ENCODE results near the gene TWF1.

Gene TWF1

DNA sequence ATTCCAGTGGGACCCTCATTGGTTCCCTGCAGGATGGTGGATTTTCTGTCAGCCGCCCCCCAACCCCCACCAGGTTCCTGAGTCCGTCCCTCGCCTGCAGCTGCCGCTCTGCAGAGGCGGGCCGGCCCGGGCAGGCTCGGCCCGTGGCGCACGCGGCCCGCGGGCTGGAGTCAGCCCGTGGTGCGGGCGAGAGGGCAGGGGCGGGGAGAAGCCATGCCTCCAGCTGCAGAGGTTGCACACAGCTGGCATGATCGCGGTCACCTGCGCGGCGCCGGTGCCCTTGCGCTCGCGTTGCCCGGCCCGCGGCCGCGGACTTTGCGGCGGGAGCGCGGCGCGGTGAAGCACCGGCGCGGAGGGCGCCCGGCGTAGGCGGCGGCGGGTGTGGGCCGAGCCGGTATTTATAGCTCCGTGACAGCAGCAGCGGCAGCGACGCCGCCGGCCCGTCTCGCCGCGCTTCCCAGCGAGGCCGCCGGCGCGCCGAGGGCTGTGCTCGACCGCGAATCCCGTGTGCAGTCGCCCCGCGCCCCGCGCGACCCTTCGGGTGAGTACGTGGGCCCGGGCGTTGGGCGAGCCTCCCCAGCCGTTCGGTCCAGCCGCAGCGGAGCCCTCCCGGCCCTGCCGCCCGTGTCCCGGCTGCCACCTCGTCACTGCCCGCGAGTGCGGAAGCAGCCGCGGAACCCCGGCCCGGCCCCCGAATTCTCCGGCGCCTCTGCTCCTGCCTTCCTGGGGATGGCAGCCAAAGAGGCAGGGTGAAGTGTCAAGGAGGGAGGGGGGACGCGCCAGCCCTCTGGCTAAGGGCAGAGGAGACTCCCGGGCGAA is 29.7 kb upstream of the TWF1 start, which contains the start of gene TMEM117:
Gene TMEM117, plus strand, starts transcription at position 426 of the 819 bp plus-strand sequence.
- H3K4me1 ChIP-seq (ENCODE audit: low read length): peaks cover 10% of the 10 kb centered on the region
- peak within 1 kb of the TSS; percentile 91 for H2AFZ ChIP-seq (ENCODE audit: low read depth, low read length)
- TF ChIP-seq, protein P1, sequence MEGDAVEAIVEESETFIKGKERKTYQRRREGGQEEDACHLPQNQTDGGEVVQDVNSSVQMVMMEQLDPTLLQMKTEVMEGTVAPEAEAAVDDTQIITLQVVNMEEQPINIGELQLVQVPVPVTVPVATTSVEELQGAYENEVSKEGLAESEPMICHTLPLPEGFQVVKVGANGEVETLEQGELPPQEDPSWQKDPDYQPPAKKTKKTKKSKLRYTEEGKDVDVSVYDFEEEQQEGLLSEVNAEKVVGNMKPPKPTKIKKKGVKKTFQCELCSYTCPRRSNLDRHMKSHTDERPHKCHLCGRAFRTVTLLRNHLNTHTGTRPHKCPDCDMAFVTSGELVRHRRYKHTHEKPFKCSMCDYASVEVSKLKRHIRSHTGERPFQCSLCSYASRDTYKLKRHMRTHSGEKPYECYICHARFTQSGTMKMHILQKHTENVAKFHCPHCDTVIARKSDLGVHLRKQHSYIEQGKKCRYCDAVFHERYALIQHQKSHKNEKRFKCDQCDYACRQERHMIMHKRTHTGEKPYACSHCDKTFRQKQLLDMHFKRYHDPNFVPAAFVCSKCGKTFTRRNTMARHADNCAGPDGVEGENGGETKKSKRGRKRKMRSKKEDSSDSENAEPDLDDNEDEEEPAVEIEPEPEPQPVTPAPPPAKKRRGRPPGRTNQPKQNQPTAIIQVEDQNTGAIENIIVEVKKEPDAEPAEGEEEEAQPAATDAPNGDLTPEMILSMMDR (IDR thresholded peaks at IDR 0.05; ENCODE audit: low read depth, low read length): no peak
- no peak for TF ChIP-seq EZH2phosphoT487 (IDR thresholded peaks at IDR 0.05; ENCODE audit: low read depth)
- no peaks in the 10 kb centered on the region for H4K20me1 ChIP-seq (ENCODE audit: insufficient read depth, low read length)
- peak within 1 kb of the TSS; percentile 90 for H3K4me3 ChIP-seq (ENCODE audit: low read length)
- H3K36me3 ChIP-seq (replicated peaks; ENCODE audit: low read depth, low read length): no peaks in the 10 kb centered on the region
- H3K9me3 ChIP-seq (ENCODE audit: insufficient read depth, low read length): no peaks in the 10 kb centered on the region
- H3K9ac ChIP-seq (ENCODE audit: low read length): peak within 1 kb of the TSS; percentile 82
- H3K27ac ChIP-seq (ENCODE audit: low read length): peak within 1 kb of the TSS; percentile 27
- H3K27me3 ChIP-seq (ENCODE audit: low read depth, low read length): no peaks in the 10 kb centered on the region
- no peaks in the 10 kb centered on the region for H3K79me2 ChIP-seq (ENCODE audit: low read length)
- peak within 1 kb of the TSS; percentile 88 for H3K4me2 ChIP-seq (ENCODE audit: low read length)

DNA sequence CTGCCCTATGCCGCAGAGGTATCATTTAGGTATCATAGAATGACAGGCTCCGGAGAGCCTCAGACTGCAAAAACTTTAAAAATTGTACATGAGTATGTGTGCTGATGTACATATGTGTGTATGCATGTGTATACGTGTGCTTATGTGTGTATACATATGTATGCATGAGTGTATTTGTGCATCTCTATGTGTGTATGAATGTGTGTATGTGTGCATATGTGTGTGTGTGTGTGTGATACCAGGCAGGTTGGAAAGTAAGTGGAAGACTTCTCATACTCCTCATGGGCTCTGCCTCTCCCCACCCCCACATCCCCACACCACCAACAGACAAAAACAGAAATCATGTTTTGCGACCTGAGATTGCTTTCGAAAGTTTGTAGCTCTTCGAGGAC is 29.1 kb upstream of the TWF1 start:
- Histone ChIP-seq H4K20me1 (ENCODE audit: insufficient read depth, low read length) (no peaks in the 10 kb centered on the region), H3K27me3 (ENCODE audit: low read depth, low read length) (no peaks in the 10 kb centered on the region), H3K36me3 (replicated peaks; ENCODE audit: low read depth, low read length) (no peaks in the 10 kb centered on the region), H3K9ac (ENCODE audit: low read length) (peak overlapping the region; percentile 82), H3K4me1 (ENCODE audit: low read length) (peaks cover 10% of the 10 kb centered on the region), H3K9me3 (ENCODE audit: insufficient read depth, low read length) (no peaks in the 10 kb centered on the region), H2AFZ (ENCODE audit: low read depth, low read length) (peak overlapping the region; percentile 74), H3K4me2 (ENCODE audit: low read length) (peak overlapping the region; percentile 88), H3K79me2 (ENCODE audit: low read length) (no peaks in the 10 kb centered on the region), H3K27ac (ENCODE audit: low read length) (0 out of 2 replicates have a peak overlapping the region, but pooled peaks have one; percentile 27), H3K4me3 (ENCODE audit: low read length) (peak overlapping the region; percentile 90)
- TF ChIP-seq, protein P1 (IDR thresholded peaks at IDR 0.05; ENCODE audit: low read depth, low read length): no peak
- TF ChIP-seq EZH2phosphoT487 (IDR thresholded peaks at IDR 0.05; ENCODE audit: low read depth): no peak

DNA sequence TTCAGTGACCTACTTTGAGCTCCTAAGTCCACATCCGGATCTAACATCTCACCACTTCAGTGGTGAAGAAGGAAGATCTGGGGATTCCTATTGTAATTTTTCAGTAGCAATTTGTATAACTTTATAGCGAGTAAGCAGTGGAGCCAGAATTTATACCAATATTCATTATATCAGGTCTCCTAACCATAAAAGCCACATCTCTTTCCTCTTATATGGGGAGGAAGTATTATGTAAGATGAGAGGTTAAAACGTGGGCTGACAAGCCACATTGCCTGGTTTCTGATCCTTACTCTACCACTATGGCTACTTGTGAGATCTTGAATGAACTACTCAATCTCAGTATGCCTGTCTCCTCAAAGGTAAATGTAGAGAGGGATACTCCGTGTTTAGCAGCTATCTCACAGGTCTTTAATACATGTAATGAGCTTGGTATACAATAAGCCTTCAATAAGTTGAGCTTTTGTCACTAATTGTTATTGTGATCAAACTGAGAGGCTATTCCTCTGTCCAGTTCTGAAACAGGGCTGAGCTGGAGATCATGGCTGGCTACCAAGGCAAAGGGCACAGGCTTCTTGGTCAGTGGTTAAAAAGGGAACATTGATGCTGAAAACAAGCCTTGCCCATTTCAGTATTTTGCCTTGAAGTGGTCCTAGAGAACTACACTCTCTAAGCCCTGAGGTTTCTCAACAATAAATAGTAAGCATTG is 26.5 kb upstream of the TWF1 start:
- H2AFZ ChIP-seq (ENCODE audit: low read depth, low read length): no peak overlapping the region
- no peaks in the 10 kb centered on the region for H3K9me3 ChIP-seq (ENCODE audit: insufficient read depth, low read length)
- H3K27me3 ChIP-seq (ENCODE audit: low read depth, low read length): no peaks in the 10 kb centered on the region
- H3K27ac ChIP-seq (ENCODE audit: low read length): no peak overlapping the region
- no peaks in the 10 kb centered on the region for H3K36me3 ChIP-seq (replicated peaks; ENCODE audit: low read depth, low read length)
- TF ChIP-seq, protein P1 (IDR thresholded peaks at IDR 0.05; ENCODE audit: low read depth, low read length): no peak
- H3K79me2 ChIP-seq (ENCODE audit: low read length): no peaks in the 10 kb centered on the region
- no peaks in the 10 kb centered on the region for H4K20me1 ChIP-seq (ENCODE audit: insufficient read depth, low read length)
- no peak overlapping the region for H3K4me2 ChIP-seq (ENCODE audit: low read length)
- no peak overlapping the region for H3K9ac ChIP-seq (ENCODE audit: low read length)
- no peak overlapping the region for H3K4me3 ChIP-seq (ENCODE audit: low read length)
- H3K4me1 ChIP-seq (ENCODE audit: low read length): peaks cover 10% of the 10 kb centered on the region

DNA sequence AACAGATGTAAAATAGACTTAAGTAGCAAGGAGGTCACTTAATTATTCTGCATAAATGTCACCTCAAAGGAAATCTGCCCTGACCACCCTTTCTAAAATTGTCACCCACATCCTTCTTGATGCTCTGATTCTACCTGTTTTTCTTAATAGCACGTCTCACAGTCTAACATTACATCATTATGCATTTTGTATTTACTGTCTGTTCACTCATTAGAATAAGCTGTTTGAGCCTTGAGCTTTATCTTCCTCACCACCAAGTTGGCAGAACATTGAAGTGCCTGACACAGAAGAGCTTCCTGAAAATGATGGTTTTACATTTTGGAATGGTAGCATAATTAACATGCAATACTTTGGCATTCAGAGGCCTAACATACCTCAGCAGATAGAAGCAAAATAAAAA is 21.0 kb upstream of the TWF1 start:
- Histone ChIP-seq H3K4me2 (ENCODE audit: low read length) (no peak overlapping the region), H3K4me1 (ENCODE audit: low read length) (no peaks in the 10 kb centered on the region), H3K4me3 (ENCODE audit: low read length) (no peak overlapping the region), H3K9ac (ENCODE audit: low read length) (no peak overlapping the region), H3K79me2 (ENCODE audit: low read length) (no peaks in the 10 kb centered on the region), H3K9me3 (ENCODE audit: insufficient read depth, low read length) (no peaks in the 10 kb centered on the region), H4K20me1 (ENCODE audit: insufficient read depth, low read length) (no peaks in the 10 kb centered on the region), H3K27me3 (ENCODE audit: low read depth, low read length) (no peaks in the 10 kb centered on the region), H3K36me3 (replicated peaks; ENCODE audit: low read depth, low read length) (no peaks in the 10 kb centered on the region), H2AFZ (ENCODE audit: low read depth, low read length) (no peak overlapping the region), H3K27ac (ENCODE audit: low read length) (no peak overlapping the region)
- TF ChIP-seq, protein P1 (IDR thresholded peaks at IDR 0.05; ENCODE audit: low read depth, low read length): no peak
- TF ChIP-seq EZH2phosphoT487 (IDR thresholded peaks at IDR 0.05; ENCODE audit: low read depth): no peak

Measured in OCI-LY3 (cell line).